OCI-LY7 (cell line): ENCODE data around the gene EMC8. TPM values are rescaled to one million over a fixed set of nuclear protein-coding genes. Genes with fewer than 3 reads are reported as not detected.
A peak's percentile ranks its signal among the peaks of the same experiment; 100 is the strongest.

ENCODE experiments used
- BruUV-seq: library from RNA; stranded (reverse); fragments of 400-500 nt; replicated peaks from 2 replicates; lab custom pipeline; 2021; lab: Mats Ljungman, UMichigan
- CTCF ChIA-PET: fragments of 300-600 bp; sonication (Branson Sonifier 250); formaldehyde crosslinking; loops from one replicate; lab custom pipeline; 2022; ENCODE audit warnings: antibody characterized with exemption; ENCODE audit not compliant: unreplicated experiment; lab: Charles Lee
- POLR2A ChIA-PET: fragments of 300-600 bp; sonication (Branson Sonifier 250); formaldehyde crosslinking; loops from one replicate; lab custom pipeline; 2022; ENCODE audit warnings: antibody characterized with exemption; lab: Charles Lee
- DNase-seq: peaks from one replicate; pipeline ENCODE4 v3.0.0-alpha.2; 2015; ENCODE audit warnings: low spot score
- H2AFZ ChIP-seq: fragments of 200-600 bp; sonication (generic), shearing (Covaris generic); 2 replicates; pipeline ENCODE4 v1.6.1; 2014; ENCODE audit warnings: mild to moderate bottlenecking, antibody characterized with exemption, low read length, moderate library complexity
- H3K27ac ChIP-seq: fragments of 200-600 bp; sonication (generic); 2 replicates; pipeline ENCODE4 v1.5.1; 2014; ENCODE audit warnings: mixed run types, low read depth, mild to moderate bottlenecking, moderate library complexity, low read length, inconsistent platforms; ENCODE audit not compliant: poor library complexity, severe bottlenecking
- H3K36me3 ChIP-seq: fragments of 200-600 bp; sonication (generic); 2 replicates; pipeline ENCODE4 v1.6.1; 2014; ENCODE audit warnings: mild to moderate bottlenecking, antibody characterized with exemption, low read length, moderate library complexity, mixed read lengths; ENCODE audit not compliant: insufficient read depth
- H3K4me1 ChIP-seq: fragments of 200-600 bp; sonication (generic); 2 replicates; pipeline ENCODE4 v1.5.1; 2014; ENCODE audit warnings: mild to moderate bottlenecking, low read length; ENCODE audit not compliant: insufficient read depth, poor library complexity, severe bottlenecking
- H3K4me2 ChIP-seq: fragments of 200-600 bp; sonication (generic); 2 replicates; pipeline ENCODE4 v1.6.1; 2014; ENCODE audit warnings: mild to moderate bottlenecking, low read length
- H3K4me3 ChIP-seq: fragments of 200-600 bp; sonication (generic); 2 replicates; pipeline ENCODE4 v1.5.1; 2014; ENCODE audit warnings: mild to moderate bottlenecking, low read depth, low read length; ENCODE audit not compliant: poor library complexity, severe bottlenecking
- H3K79me2 ChIP-seq: fragments of 200-600 bp; sonication (generic); 2 replicates; pipeline ENCODE4 v1.6.1; 2016; ENCODE audit warnings: low read depth, mild to moderate bottlenecking, low read length, moderate library complexity, mixed read lengths; ENCODE audit not compliant: insufficient read depth
- H3K9me2 ChIP-seq: fragments of 200-600 bp; sonication (generic); 2 replicates; pipeline ENCODE4 v1.6.1; 2016; ENCODE audit warnings: mild to moderate bottlenecking, low read length, mixed read lengths; ENCODE audit not compliant: insufficient read depth
- H3K9me3 ChIP-seq: fragments of 200-600 bp; sonication (generic); 2 replicates; pipeline ENCODE4 v1.6.1; 2014; ENCODE audit warnings: mild to moderate bottlenecking, mixed run types, low read length, mixed read lengths
- H4K20me1 ChIP-seq: fragments of 200-600 bp; sonication (generic); 2 replicates; pipeline ENCODE4 v1.6.1; 2014; ENCODE audit warnings: mild to moderate bottlenecking, antibody characterized with exemption, low read length, moderate library complexity, mixed read lengths; ENCODE audit not compliant: insufficient read depth
- CTCF ChIP-seq: fragments of 200-600 bp; sonication (generic); conservative IDR thresholded peaks from 2 replicates; pipeline ENCODE4 v1.5.1; 2014; ENCODE audit warnings: mild to moderate bottlenecking, antibody characterized with exemption, low read length, moderate library complexity, mixed read lengths
- EZH2phosphoT487 ChIP-seq: fragments of 200-600 bp; sonication (generic); IDR thresholded peaks from 2 replicates; pipeline ENCODE4 v1.6.1; 2018; ENCODE audit warnings: low read depth, borderline replicate concordance, mild to moderate bottlenecking, mixed run types, antibody characterized with exemption, low read length, moderate library complexity, mixed read lengths
- intact Hi-C: fragments of 100-400 bp; cut with micrococcal nuclease; formaldehyde crosslinking; loops from one replicate; pipeline ENCODE4 v1.10.0; 2022; ENCODE audit not compliant: unreplicated experiment
- total RNA-seq, 2 experiments: library from RNA; depleted of rRNA in 1 of 2; stranded (reverse); fragments of >200 nt in 1 of 2; shearing (Covaris generic) in 1 of 2; gene quantifications; 2 replicates each; pipeline ENCODE4 v1.2.3, GENCODE V29; 2014 to 2022

EMC8 gene
- total RNA-seq, 2 experiments from 2014 or later, result 47.5 to 54.0 TPM

- CTCF ChIA-PET, result interaction anchor here (0.5 to 1.7 kb wide), 5 partner anchors 19 to 314 kb away, joined by 3 to 19 read pairs (median 5); no protein-coding TSS in a partner anchor
- peak; percentile 83 for DNase-seq
- peak overlapping the region; percentile 58 for H3K4me3 ChIP-seq
- no TSS peak for BruUV-seq
- peaks cover 96% of the 10 kb centered on the region for H3K4me1 ChIP-seq
- H4K20me1 ChIP-seq, result no peaks in the 10 kb centered on the region
- no peak for TF ChIP-seq EZH2phosphoT487
- TF ChIP-seq CTCF, result peak; percentile 34; the same call in 1 of the 2 replicates
- H3K79me2 ChIP-seq, result no peaks in the 10 kb centered on the region
- intact Hi-C loops, result loop anchor here (1.0 to 10.0 kb wide), 4 partner anchors 21 to 451 kb away; no protein-coding TSS in a partner anchor
- peak overlapping the region; percentile 53; the same call in 1 of the 2 replicates for H2AFZ ChIP-seq
- no peaks in the 10 kb centered on the region for H3K9me2 ChIP-seq
- no peaks in the 10 kb centered on the region for H3K36me3 ChIP-seq
- H3K27ac ChIP-seq, result peak overlapping the region; percentile 90
- POLR2A ChIA-PET, result interaction anchor here (0.6 to 2.1 kb wide), 5 partner anchors 9 to 71 kb away, joined by 3 to 11 read pairs (median 3); no protein-coding TSS in a partner anchor
- no peaks in the 10 kb centered on the region for H3K9me3 ChIP-seq
- H3K4me2 ChIP-seq, result peak overlapping the region; percentile 92
Observed at GRCh38 chr16:85755929-85756768, 43.2 kb downstream of the EMC8 start.

GRCh38 chr16:85754413-85754812 is 44.9 kb downstream of the EMC8 start:
- Histone ChIP-seq H3K27ac (peak overlapping the region; percentile 90), H3K9me2 (no peaks in the 10 kb centered on the region), H3K9me3 (no peaks in the 10 kb centered on the region), H3K36me3 (no peaks in the 10 kb centered on the region), H3K79me2 (no peaks in the 10 kb centered on the region), H3K4me2 (peak overlapping the region; percentile 92), H3K4me1 (peaks cover 98% of the 10 kb centered on the region), H2AFZ (peak overlapping the region; percentile 13; the same call in 1 of the 2 replicates), H3K4me3 (peak overlapping the region; percentile 47), H4K20me1 (no peaks in the 10 kb centered on the region)
- peak; percentile 78 for DNase-seq
- POLR2A ChIA-PET, result interaction anchor here (0.6 to 1.4 kb wide), 7 partner anchors 9 to 1970 kb away, joined by 3 to 9 read pairs (median 4); no protein-coding TSS in a partner anchor
- intact Hi-C loops, result loop anchor here (10.0 kb wide), 1 partner anchor 450 kb away; no protein-coding TSS in a partner anchor
- TF ChIP-seq EZH2phosphoT487, result no peak
- TF ChIP-seq CTCF, result no peak
- CTCF ChIA-PET, result interaction anchor here (0.9 kb wide), 1 partner anchor 8 kb away, joined by 3 read pairs; no protein-coding TSS in a partner anchor
- BruUV-seq, result no TSS peak
